ENCODE measurements around the gene DENND2D.
A peak's percentile ranks its signal among the peaks of the same experiment; 100 is the strongest.

Gene DENND2D

GRCh38 chr1:111227434-111227833 is 27.0 kb upstream of the DENND2D start, which contains the start of gene CHI3L2:
TSS of gene CHI3L2 (plus strand) at chr1:111227713. CDS start at chr1:111227730, 17 bp downstream.
- no peak for TF ChIP-seq CTCF (IDR thresholded peaks at IDR 0.05; ENCODE audit: low read depth, low read length)
- DNase-seq (ENCODE audit: extremely low read depth, low read depth), result no peak

DNA sequence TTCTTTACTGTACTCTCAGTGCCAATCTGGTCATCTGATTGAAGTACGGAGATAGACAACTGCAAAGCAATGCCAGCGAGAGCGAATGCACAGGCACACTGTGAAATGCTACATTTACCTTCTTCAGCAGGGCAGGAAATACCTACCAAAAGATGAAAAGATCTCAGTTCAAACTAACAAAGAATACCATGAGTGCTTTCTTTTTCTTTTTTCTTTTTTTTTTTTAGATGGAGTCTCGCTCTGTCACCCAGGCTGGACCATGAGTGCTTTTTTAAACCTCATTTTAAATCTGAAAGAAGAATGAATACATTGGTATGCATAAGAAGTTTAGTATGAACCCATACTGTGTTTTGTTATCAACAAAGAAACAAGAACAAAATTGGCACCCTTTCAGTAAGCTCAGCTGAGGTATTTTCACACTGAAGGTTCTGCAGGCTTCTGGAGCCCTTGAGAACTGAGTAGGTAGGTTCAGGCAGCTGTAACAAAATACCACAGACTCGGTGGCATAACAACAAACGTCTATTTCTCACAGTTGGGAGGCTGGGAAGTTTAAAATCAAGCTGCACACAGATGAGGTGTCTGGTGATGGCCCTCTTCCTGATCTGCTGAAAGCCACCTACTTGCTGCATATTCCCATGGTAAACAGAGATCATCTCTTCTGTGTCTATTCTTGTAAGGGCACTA is 25.4 kb upstream of the DENND2D start:
- DNase-seq (ENCODE audit: extremely low read depth, low read depth), result no peak
- TF ChIP-seq CTCF (IDR thresholded peaks at IDR 0.05; ENCODE audit: low read depth, low read length), result no peak

- no peak for DNase-seq (ENCODE audit: extremely low read depth, low read depth)
- no peak for TF ChIP-seq CTCF (IDR thresholded peaks at IDR 0.05; ENCODE audit: low read depth, low read length)
Observed at GRCh38 chr1:111225091-111225490, 24.6 kb upstream of the DENND2D start.

- DNase-seq (ENCODE audit: extremely low read depth, low read depth), result no peak
Observed at GRCh38 chr1:111223126-111223685, 22.8 kb upstream of the DENND2D start.

DNA sequence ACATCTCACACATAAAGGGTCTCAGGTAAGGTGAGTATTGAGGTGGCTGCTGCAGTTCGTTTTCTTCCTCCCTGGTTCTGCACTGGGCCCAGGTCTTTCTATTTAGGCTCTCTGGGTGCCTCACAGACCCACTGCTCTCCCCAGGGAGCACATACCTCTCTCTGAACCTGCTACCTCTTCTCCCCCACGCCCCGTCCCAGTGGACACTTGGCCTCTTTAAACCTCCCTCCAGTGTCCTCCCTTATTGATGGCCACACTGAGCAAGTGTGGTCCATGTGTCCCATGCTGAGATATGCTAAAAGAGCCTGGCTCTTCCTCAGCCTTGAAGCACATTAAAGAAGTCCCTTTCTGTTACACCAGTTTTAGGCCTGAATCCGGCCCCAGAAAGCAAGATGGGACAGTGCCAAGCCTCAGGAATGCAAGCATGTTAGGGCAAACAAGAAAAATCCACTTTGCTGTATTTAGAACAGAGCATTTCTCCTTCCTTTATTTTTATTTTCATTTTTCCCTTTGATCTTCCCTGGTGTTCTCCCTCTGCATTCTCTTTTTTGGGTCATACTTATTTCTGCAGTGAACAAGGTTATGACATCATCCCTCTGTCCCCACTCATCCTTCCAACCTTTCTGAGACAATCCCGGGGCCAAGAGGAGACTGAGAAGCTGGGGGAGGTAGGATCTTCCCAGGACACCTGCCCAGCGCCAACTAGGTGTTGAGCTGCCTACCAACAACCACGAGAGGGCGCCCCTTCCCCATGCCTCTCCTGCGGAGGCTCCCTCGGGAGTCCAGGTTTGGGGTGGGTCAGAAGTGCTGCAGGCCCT is 22.1 kb upstream of the DENND2D start:
- TF ChIP-seq CTCF (IDR thresholded peaks at IDR 0.05; ENCODE audit: low read depth, low read length), result peak; percentile 89
- no peak for DNase-seq (ENCODE audit: extremely low read depth, low read depth)

More at GRCh38 chr1:111223126-111223685, 22.8 kb upstream of the DENND2D start:
- no peak for TF ChIP-seq CTCF (IDR thresholded peaks at IDR 0.05; ENCODE audit: low read depth, low read length)

DNA sequence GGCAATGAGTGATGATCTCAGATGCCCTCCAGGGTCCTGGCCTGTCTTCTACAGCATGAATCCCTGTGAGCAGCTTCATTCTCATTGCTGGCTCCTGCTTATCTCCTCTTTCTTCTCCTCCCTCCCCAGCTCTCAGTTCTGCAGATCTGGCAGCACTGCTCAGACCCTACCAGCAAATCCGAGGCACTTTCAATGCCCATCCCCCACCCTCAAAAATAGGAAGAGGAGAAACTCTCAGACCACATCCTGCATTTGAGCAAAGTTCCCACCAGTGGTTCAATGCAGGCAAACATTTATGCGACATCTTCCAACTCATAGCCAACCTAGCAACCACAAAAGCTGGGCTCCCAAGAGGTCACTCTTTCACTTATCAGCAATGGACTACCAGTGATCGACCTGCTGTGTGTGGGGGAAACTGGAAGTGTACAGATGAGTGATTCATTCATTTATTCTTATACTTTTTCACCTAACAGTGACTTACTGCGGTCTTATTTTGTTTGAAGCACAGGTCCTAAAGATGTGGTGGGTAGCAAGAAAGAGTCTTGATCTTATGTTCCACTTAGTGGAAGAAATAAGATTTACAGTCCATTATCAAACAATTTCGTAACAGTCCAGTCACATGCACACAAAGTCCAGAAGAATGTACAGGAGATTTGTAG is 21.3 kb upstream of the DENND2D start:
- TF ChIP-seq CTCF (IDR thresholded peaks at IDR 0.05; ENCODE audit: low read depth, low read length), result no peak
- no peak for DNase-seq (ENCODE audit: extremely low read depth, low read depth)

Measured in AG09319 (cell line).